IMR-90 (cell line): Measurements from ENCODE around the gene SMIM22. TPM values are rescaled to one million over a fixed set of nuclear protein-coding genes. Genes with fewer than 3 reads are reported as not detected.

Experiments used
- ATAC-seq: fragments of 200-7000 bp; cut with Tn5 transposase; 2 replicates; pipeline ENCODE4 v1.9.1; 2020; ENCODE audit warnings: low read depth, mild to moderate bottlenecking, moderate library complexity
- BruUV-seq: library from RNA; stranded (reverse); fragments of 400-500 nt; replicated peaks from 2 replicates; lab custom pipeline; 2021; lab: Mats Ljungman, UMichigan
- CTCF ChIA-PET: fragments of 300-600 bp; formaldehyde crosslinking; extraction: SDS; loops from one replicate; lab custom pipeline; 2021; ENCODE audit warnings: antibody characterized with exemption; lab: Yijun Ruan, JAX
- POLR2A ChIA-PET: fragments of 300-600 bp; sonication (Branson Sonifier 250); formaldehyde crosslinking; loops from one replicate; lab custom pipeline; 2022; ENCODE audit warnings: antibody characterized with exemption; ENCODE audit not compliant: unreplicated experiment; lab: Charles Lee
- DNase-seq: peaks from one replicate; pipeline ENCODE4 v3.0.0; 2013
- H2AFZ ChIP-seq: replicated peaks from 2 replicates; pipeline ENCODE3; 2013; ENCODE audit warnings: low read length, mild to moderate bottlenecking; ENCODE audit not compliant: poor library complexity
- H2AK5ac ChIP-seq: 2 replicates; pipeline ENCODE4 v1.6.1; 2013; ENCODE audit warnings: low read depth, low read length, inconsistent platforms
- H2AK9ac ChIP-seq: replicated peaks from 2 replicates; pipeline ENCODE3; 2013; ENCODE audit warnings: mild to moderate bottlenecking, low read depth, low read length, moderate library complexity; ENCODE audit not compliant: poor library complexity
- H2BK120ac ChIP-seq: 2 replicates; pipeline ENCODE4 v1.6.1; 2013; ENCODE audit warnings: low read depth, low read length, inconsistent platforms
- H2BK15ac ChIP-seq: 3 replicates; pipeline ENCODE4 v1.6.1; 2013; ENCODE audit warnings: low read depth, low read length, inconsistent platforms
- H2BK20ac ChIP-seq: 2 replicates; pipeline ENCODE4 v1.6.1; 2013; ENCODE audit warnings: low read depth, mild to moderate bottlenecking, inconsistent platforms, low read length, moderate library complexity
- H2BK5ac ChIP-seq: 2 replicates; pipeline ENCODE4 v1.6.1; 2013; ENCODE audit warnings: mild to moderate bottlenecking, low read depth, low read length, inconsistent platforms; ENCODE audit not compliant: poor library complexity, severe bottlenecking
- H3K14ac ChIP-seq: replicated peaks from 2 replicates; pipeline ENCODE4 v1.6.1; 2013; ENCODE audit warnings: low read depth, low read length, inconsistent platforms
- H3K18ac ChIP-seq: 2 replicates; pipeline ENCODE4 v1.6.1; 2013; ENCODE audit warnings: low read depth, low read length, control low read depth
- H3K23ac ChIP-seq: 2 replicates; pipeline ENCODE4 v1.6.1; 2013; ENCODE audit warnings: low read depth, low read length, inconsistent platforms
- H3K27ac ChIP-seq: 2 replicates; pipeline ENCODE4 v1.5.1; 2013; ENCODE audit warnings: mild to moderate bottlenecking, control low read depth, low read length; ENCODE audit not compliant: insufficient read depth
- H3K27me3 ChIP-seq: 2 replicates; pipeline ENCODE4 v1.6.1; 2013; ENCODE audit warnings: low read length; ENCODE audit not compliant: control insufficient read depth, insufficient read depth
- H3K36me3 ChIP-seq: 2 replicates; pipeline ENCODE4 v1.6.1; 2013; ENCODE audit warnings: low read length, mixed read lengths; ENCODE audit not compliant: control insufficient read depth, insufficient read depth
- H3K4ac ChIP-seq: 2 replicates; pipeline ENCODE4 v1.6.1; 2013; ENCODE audit warnings: low read depth, low read length, inconsistent platforms
- H3K4me1 ChIP-seq: 2 replicates; pipeline ENCODE4 v1.6.1; 2013; ENCODE audit warnings: low read length, mixed read lengths; ENCODE audit not compliant: control insufficient read depth, insufficient read depth
- H3K4me2 ChIP-seq: 2 replicates; pipeline ENCODE4 v1.6.1; 2013; ENCODE audit warnings: low read depth, mild to moderate bottlenecking, control low read depth, low read length, moderate library complexity
- H3K4me3 ChIP-seq: 2 replicates; pipeline ENCODE4 v1.5.1; 2013; ENCODE audit warnings: low read depth, mild to moderate bottlenecking, control low read depth, low read length, moderate library complexity; ENCODE audit not compliant: insufficient read depth
- H3K56ac ChIP-seq: 2 replicates; pipeline ENCODE4 v1.6.1; 2013; ENCODE audit warnings: low read length, inconsistent platforms; ENCODE audit not compliant: insufficient read depth; ENCODE audit errors: extremely low read depth
- H3K79me1 ChIP-seq, 2 experiments: 2 replicates each; pipeline ENCODE4 v1.6.1; 2013; ENCODE audit warnings: low read length in 2 of 2, inconsistent platforms in 1 of 2, low read depth in 1 of 2
- H3K9ac ChIP-seq: 2 replicates; pipeline ENCODE4 v1.6.1; 2013; ENCODE audit warnings: low read depth, low read length, control low read depth
- H3K9me1 ChIP-seq: 2 replicates; pipeline ENCODE4 v1.6.1; 2013; ENCODE audit warnings: low read length, inconsistent platforms; ENCODE audit not compliant: insufficient read depth
- H3K9me3 ChIP-seq: 2 replicates; pipeline ENCODE4 v1.6.1; 2013; ENCODE audit warnings: low read length; ENCODE audit not compliant: control insufficient read depth, insufficient read depth
- H4K20me1 ChIP-seq: 2 replicates; pipeline ENCODE4 v1.6.1; 2013; ENCODE audit warnings: low read length, inconsistent platforms; ENCODE audit not compliant: insufficient read depth
- H4K5ac ChIP-seq: 2 replicates; pipeline ENCODE4 v1.6.1; 2013; ENCODE audit warnings: mild to moderate bottlenecking, low read depth, low read length, control low read depth
- H4K8ac ChIP-seq, 2 experiments: 2 replicates each; pipeline ENCODE4 v1.6.1; 2013; ENCODE audit warnings: low read depth in 2 of 2, low read length in 2 of 2, control low read depth in 1 of 2, inconsistent platforms in 1 of 2
- H4K91ac ChIP-seq: 2 replicates; pipeline ENCODE4 v1.6.1; 2013; ENCODE audit warnings: low read depth, low read length, inconsistent platforms; ENCODE audit not compliant: insufficient read depth
- CEBPB ChIP-seq: IDR thresholded peaks from 2 replicates; pipeline ENCODE4 v1.6.1; 2012; ENCODE audit warnings: low read depth, low read length, improper control_type of control experiment
- FOS ChIP-seq: fragments of 150-350 bp; IDR thresholded peaks from 2 replicates; pipeline ENCODE4 v1.6.1; 2016; ENCODE audit warnings: low read depth, low read length
- MAFK ChIP-seq: IDR thresholded peaks from 2 replicates; pipeline ENCODE4 v1.6.1; 2012; ENCODE audit warnings: low read depth, low read length, improper control_type of control experiment
- MAZ ChIP-seq: IDR thresholded peaks from 2 replicates; pipeline ENCODE4 v1.6.1; 2012; ENCODE audit warnings: low read depth, mild to moderate bottlenecking, low read length, improper control_type of control experiment, moderate library complexity, borderline replicate concordance
- MXI1 ChIP-seq: IDR thresholded peaks from 2 replicates; pipeline ENCODE4 v1.6.1; 2012; ENCODE audit warnings: low read depth, mild to moderate bottlenecking, low read length, moderate library complexity, borderline replicate concordance
- POLR2A ChIP-seq: IDR thresholded peaks from 2 replicates; pipeline ENCODE4 v1.6.1; 2012; ENCODE audit warnings: mild to moderate bottlenecking, low read depth, low read length
- RFX5 ChIP-seq: IDR thresholded peaks from 2 replicates; pipeline ENCODE4 v1.8.0; 2012; ENCODE audit warnings: low read depth, mild to moderate bottlenecking, low read length, moderate library complexity
- SMC3 ChIP-seq: fragments of 150-350 bp; IDR thresholded peaks from 2 replicates; pipeline ENCODE4 v1.6.1; 2016; ENCODE audit warnings: low read depth, mild to moderate bottlenecking, antibody characterized with exemption, low read length, moderate library complexity
- WGBS, 2 experiments: methylation state at CpG; one replicate each; pipeline versions ENCODE4 v1.1.5 to v1.1.7; 2013; ENCODE audit warnings: missing lambda C conversion rate in 2 of 2; ENCODE audit not compliant: insufficient read length in 1 of 2; ENCODE audit errors: extremely low coverage in 2 of 2; 5-methylcytosine and 5-hydroxymethylcytosine counted together
- dilution Hi-C: fragments of 300-500 bp; cut with HindIII; formaldehyde crosslinking; loops from one replicate; pipeline ENCODE4 v1.14.3; 2018; ENCODE audit warnings: low sequenced_read_pairs; ENCODE audit not compliant: unreplicated experiment
- in situ Hi-C: fragments of 300-500 bp; cut with MboI; formaldehyde crosslinking; loops from 3 replicates; pipeline ENCODE4 v1.14.3; 2019; ENCODE audit warnings: low sequenced_read_pairs, inconsistent platforms, mixed read lengths
- intact Hi-C: fragments of 100-400 bp; cut with micrococcal nuclease; formaldehyde crosslinking; loops from 2 replicates; pipeline ENCODE4 v1.10.0; 2022
- polyA plus RNA-seq, 3 experiments: library from polyadenylated mRNA; depleted of rRNA; stranded (reverse); fragments of >200 nt; gene quantifications; 2 replicates each; pipeline ENCODE4 v1.2.3, GENCODE V29; 2012; ENCODE audit warnings: low replicate concordance in 1 of 3
- total RNA-seq: library from RNA; depleted of rRNA; stranded (reverse); fragments of >200 nt; gene quantifications from 2 replicates; pipeline ENCODE4 v1.2.3, GENCODE V29; 2012

Gene SMIM22
- total and polyA plus RNA-seq, 2 of the 4 experiments (the other 2 are of a cell fraction), result not detected

DNA sequence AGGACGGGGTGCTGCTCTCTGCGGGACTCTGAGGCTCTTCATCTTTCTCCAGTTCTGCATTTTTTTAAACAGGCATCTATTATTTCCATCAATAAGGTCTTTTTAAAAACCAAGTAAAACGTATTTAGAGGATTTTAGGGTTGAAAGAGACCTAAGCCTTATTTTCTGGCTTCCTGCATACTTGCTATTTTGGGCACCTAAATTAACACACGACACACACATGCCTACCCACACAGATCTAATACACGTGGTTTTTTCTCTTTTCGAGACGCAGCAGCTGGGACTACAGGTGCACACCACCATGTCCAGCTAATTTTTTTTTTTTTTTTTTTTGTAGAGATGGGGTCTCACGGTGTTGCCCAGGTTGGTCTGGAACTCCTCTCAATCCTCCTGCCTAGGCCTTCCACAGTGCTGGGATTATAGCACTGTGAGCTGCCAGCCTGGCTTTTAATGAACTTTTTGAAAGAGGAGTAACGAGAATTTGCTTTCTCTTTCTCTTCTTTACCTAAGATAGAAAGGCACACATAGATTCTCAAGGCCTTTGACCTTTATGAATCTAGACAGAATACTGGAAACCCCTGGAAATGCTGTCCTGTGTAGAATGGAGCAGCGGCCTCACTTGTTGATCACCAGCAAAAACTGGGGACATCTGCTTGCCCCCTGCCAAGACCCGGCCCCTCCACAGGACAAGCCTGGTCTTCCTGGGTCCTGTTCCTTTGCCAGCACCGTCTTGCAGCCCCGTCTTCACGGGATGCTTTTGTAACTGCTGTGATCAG is 47.1 kb upstream of the SMIM22 start:
- no peak overlapping the region for H3K4me3 ChIP-seq
- peaks cover 26% of the 10 kb centered on the region for H3K36me3 ChIP-seq
- no peak overlapping the region for H3K14ac ChIP-seq
- CTCF ChIA-PET, result no interaction called here
- H4K91ac ChIP-seq, result no peak overlapping the region
- no peaks in the 10 kb centered on the region for H4K20me1 ChIP-seq
- H4K8ac ChIP-seq, result no peak overlapping the region
- no peak overlapping the region for H2BK5ac ChIP-seq
- no peaks in the 10 kb centered on the region for H3K9me3 ChIP-seq
- POLR2A ChIA-PET, result no interaction called here
- no peak overlapping the region for H4K5ac ChIP-seq
- no peak for TF ChIP-seq MAZ
- TF ChIP-seq MXI1, result no peak
- no peak for TF ChIP-seq CEBPB
- no peak for TF ChIP-seq POLR2A
- no peak for TF ChIP-seq SMC3
- no peak for TF ChIP-seq FOS
- TF ChIP-seq MAFK, result no peak
- TF ChIP-seq RFX5, result no peak
- WGBS, 2 experiments, result 88% methylated on average over 5 of the region's 14 CpGs; no CpG with 5 or more reads in 1 of the 2 experiments
- no TSS peak for BruUV-seq
- H3K79me1 ChIP-seq, result 0 out of 4 replicates have a peak, but pooled peaks cover 0 to 4% of the 10 kb centered on the region in 2 experiments
- no peaks in the 10 kb centered on the region for H3K9me1 ChIP-seq
- H3K18ac ChIP-seq, result no peak overlapping the region
- no peak overlapping the region for H2AK9ac ChIP-seq
- no peak overlapping the region for H3K56ac ChIP-seq
- in situ Hi-C loops, result no loop called here
- no peak overlapping the region for H3K27ac ChIP-seq
- H3K4ac ChIP-seq, result no peak overlapping the region
- H3K4me1 ChIP-seq, result no peaks in the 10 kb centered on the region
- H2AFZ ChIP-seq, result no peak overlapping the region
- H2BK20ac ChIP-seq, result no peak overlapping the region
- no peak overlapping the region for H3K4me2 ChIP-seq
- DNase-seq (no peak), ATAC-seq (no peak)
- dilution Hi-C loops, result no loop called here
- no peaks in the 10 kb centered on the region for H3K27me3 ChIP-seq
- no peak overlapping the region for H2AK5ac ChIP-seq
- H3K23ac ChIP-seq, result no peak overlapping the region
- no peak overlapping the region for H3K9ac ChIP-seq
- no peak overlapping the region for H2BK120ac ChIP-seq
- intact Hi-C loops, result no loop called here
- H2BK15ac ChIP-seq, result no peak overlapping the region
